UCSD-AML1 (cell line): ENCODE results near the gene VGLL4.
"Not testable (repeated sequence)": the region's sequence is repeated elsewhere in the genome, so short reads cannot be mapped to it uniquely, and the experiment has no call there.

Experiments
- DNase-seq: peaks from one replicate; lab custom pipeline; 2025; ENCODE audit not compliant: unreplicated experiment; lab: John Stamatoyannopoulos, UW

Gene VGLL4

GRCh38 chr3:11536132-11536935, 107.4 kb downstream of the VGLL4 start:
- no peak for DNase-seq

DNA sequence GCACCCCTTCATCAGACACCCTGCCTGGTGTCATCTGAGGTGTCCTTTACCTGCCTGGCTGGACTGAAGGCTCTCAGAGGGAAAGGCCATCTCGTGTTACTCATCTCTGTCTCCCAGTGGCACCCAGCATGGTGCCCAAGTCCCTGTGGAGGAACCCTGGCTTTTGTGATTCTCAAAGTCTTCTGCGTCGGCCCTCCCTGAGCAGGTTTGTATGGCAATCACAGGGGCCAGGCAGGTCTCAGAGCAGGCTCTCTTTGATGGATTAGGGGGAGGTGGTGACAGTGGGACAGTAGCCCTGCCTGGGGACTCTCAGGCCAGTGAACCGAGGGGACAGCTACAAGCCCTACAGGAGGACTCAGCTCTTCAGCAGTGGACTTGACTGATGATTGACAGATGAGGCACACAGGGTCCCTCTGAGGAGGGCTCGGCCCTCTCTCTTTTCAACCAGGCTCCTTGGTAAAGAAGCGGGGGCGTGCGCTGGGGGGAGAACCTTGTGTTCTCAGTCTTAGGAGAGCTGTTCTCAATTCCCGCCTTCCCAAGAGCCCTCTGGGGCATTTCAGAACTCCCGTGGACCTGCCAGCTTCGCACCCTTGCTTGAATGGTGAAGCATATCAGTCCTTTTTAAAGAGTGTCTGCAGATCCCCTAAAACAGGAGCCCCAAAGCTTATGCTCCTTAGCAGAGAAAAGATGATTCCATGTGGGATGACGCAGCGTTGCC, 108.3 kb downstream of the VGLL4 start:
- no peak for DNase-seq

- no peak for DNase-seq
Observed at GRCh38 chr3:11534793-11535101, 109.0 kb downstream of the VGLL4 start.

GRCh38 chr3:11534011-11534792, 109.5 kb downstream of the VGLL4 start:
- no peak for DNase-seq

GRCh38 chr3:11532931-11533391, 110.8 kb downstream of the VGLL4 start:
- DNase-seq, result no peak

DNA sequence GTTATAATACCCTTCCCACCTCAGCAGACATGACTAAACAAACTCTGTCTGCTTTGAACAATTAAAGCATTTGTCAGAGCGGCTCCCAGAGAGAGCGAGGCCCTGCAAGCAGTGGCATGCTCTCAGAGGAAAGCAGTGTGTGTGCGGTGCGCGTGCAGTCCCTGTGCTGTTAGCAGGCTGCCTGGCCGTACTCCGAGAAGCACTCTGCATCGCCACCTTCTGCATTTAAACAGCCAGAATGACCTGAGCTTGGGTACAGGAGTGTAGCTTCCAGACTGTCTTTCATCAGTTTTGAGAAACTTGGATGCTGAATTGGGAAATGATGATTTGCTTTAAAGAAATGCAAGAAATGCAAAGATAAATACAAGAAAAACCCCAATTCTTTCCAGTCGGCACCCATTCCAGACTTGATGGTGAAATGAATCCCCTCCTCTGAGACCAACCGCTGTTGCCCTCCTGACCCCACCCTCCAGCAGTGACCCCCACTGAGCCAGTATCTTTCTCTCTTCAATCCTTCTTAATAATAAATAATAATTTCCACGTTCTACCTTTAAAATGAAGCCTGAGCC, 113.5 kb downstream of the VGLL4 start:
- no peak for DNase-seq

DNA sequence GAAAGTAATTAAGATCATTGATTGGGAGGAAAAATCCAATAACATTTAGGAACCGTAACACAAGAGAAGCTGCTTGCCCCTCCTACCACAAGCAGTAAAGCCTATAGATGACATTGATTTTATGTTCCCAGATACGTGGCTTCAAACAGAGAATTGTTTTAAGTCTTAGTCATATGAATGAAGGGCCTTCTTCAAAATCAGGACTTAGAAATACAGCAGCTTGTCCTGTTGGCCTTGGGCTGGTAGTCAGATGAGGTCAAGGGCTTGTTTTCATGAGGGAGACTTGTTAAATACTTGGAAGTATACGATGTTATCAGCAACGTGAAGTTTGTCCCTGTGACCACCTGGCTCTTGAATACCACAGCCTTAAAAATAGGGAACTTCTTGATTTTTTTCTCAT, 114.4 kb downstream of the VGLL4 start:
- DNase-seq, result no peak

GRCh38 chr3:11526121-11526520, 117.6 kb downstream of the VGLL4 start:
- not testable (repeated sequence) for DNase-seq

GRCh38 chr3:11523572-11524101, 120.1 kb downstream of the VGLL4 start:
- DNase-seq, result no peak

- no peak for DNase-seq
Observed at GRCh38 chr3:11522953-11523571, 120.7 kb downstream of the VGLL4 start.

DNA sequence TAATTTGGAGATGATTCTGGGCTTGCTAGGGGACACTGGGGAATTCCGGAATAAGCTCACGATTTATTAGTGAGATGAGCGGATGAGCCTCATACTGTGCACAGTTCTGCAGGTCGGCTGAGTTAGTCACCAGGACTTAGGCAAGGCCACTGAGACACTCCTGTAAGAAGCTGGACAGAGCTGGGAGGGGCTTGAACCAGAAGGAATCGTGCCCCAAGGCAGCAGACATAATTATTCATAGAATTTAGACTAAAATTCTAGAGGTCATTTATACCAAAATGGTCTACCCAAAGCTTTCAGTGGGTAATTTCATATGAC, 121.4 kb downstream of the VGLL4 start:
- DNase-seq, result no peak

DNA sequence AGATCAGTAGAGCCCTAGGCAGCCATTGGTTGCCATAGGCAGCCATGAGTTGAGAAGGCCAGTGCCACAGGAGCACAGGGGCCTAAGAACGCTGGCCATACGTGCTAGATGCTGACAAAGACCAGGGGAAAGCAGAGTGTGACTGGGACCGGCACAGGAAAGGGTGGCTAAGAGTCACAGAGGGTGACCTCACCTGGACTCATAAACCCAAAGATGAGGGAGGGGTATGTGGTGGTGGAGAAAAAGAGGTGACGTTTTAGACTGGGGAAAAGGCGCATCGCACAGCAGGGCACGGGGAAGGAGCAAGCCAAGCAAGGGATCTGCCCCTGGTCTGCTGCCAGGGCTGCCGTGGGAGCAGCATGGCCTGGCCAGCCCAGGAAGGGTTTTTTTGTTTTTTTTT, 122.5 kb downstream of the VGLL4 start:
- no peak for DNase-seq

DNA sequence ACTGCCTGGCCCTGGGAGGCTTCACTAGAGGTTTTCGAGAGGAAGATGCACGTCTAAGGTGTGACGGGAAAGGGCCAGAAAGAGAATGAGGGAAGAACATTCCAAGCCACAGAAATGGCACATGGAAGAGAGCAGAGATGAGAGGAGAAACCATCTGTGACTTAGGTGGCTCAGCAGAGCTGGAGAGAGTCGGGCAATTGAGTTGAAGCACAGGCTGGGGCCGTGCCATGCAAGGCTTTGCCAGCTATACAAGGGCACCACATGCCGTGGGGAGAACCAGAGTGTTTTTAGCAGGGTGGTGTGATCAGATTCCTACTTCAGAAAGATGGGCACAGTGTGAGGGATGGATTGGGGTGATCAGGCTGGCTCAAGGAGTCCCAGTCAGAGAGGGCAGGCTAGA, 126.1 kb downstream of the VGLL4 start:
- DNase-seq, result no peak

DNA sequence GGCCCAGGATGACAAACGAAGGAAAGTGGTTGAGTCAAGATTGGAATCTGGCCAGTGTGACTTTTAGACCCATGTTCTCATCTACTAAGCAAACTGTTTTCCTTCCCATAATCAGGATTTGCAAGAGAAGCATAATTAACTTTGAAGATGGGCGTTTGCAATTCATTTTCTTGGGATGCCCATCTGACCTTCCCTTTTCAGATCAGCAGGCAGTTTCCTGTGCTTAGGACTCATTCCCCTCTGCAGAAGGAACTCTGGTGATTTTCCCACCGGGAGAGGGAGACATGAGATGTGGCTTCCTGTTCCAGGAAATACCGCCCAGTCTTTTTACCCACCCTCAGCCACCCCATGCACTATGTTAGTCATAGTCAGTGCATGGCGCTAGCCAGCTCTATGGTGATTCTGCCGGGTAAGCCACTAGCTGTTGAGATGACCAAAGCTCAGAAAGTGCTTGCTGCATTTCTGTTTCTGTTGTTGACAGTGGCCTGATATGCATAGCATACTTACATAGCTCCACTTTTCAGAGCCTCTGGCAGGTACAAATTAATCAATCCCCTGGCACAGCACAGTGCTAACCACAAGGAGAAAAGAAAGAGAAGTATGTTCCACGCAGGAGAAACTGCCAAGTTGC, 129.4 kb downstream of the VGLL4 start:
- DNase-seq, result peak; percentile 41

GRCh38 chr3:11513817-11514135, 129.9 kb downstream of the VGLL4 start:
- DNase-seq, result no peak

DNA sequence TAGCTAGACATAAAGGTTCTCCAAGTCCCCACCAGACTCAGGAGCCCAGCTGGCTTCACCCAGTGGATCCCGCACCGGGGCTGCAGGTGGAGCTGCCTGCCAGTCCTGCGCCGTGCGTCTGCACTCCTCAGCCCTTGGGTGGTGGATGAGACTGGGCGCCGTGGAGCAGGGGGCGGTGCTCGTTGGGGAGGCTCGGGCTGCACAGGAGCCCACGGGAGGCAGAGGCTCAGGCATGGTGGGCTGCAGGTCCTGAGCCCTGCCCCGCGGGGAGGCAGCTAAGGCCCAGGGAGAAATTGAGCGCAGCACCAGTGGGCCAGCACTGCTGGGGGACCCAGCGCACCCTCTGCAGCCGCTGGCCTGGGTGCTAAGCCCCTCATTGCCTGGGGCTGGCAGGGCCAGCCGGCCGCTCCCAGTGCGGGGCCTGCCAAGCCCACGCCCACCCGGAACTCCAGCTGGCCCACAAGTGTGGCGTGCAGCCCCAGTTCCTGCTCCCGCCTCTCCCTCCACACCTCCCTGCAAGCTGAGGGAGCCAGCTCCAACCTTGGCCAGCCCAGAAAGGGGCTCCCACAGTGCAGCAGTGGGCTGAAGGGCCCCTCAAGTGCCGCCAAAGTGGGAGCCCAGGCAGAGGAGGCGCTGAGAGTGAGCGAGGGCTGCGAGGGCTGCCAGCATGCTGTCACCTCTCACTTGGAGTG, 130.4 kb downstream of the VGLL4 start:
- not testable (repeated sequence) for DNase-seq

GRCh38 chr3:11511606-11512005, 132.1 kb downstream of the VGLL4 start:
- DNase-seq, result not testable (repeated sequence)

DNA sequence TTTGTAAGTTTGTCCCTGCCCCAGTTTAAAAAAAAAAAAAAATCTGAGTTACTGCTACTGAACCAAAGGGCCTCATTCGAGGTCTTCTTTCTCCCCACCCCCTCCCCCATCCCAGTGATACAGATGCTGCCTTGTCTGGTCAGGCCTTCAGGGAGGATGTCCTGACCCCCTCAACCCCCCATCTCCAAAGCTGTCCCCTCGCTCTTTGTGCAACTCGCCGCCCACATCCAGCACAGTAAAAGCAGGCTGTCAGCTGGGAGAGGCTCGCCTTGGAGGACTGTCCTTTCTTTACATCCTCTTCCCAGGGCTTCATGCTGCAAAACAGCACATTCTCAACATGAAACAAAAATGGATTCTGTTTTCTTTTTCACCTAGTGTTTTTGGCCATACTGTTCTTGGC, 133.4 kb downstream of the VGLL4 start:
- no peak for DNase-seq

GRCh38 chr3:11510001-11510340, 133.7 kb downstream of the VGLL4 start:
- no peak for DNase-seq
